ENCODE results near the gene SRGAP3. TPM values are rescaled to one million over a fixed set of nuclear protein-coding genes. Genes with fewer than 3 reads are reported as not detected.

SRGAP3 gene
- total and polyA plus RNA-seq, 2 experiments from 2014 or later, result 0.89 to 1.7 TPM

GRCh38 chr3:9079676-9080075, 169.8 kb downstream of the SRGAP3 start:
- peaks cover 5% of the 10 kb centered on the region; the same call in 1 of the 2 replicates for H3K27me3 ChIP-seq (replicated peaks; ENCODE audit: insufficient read depth)
- no peaks in the 10 kb centered on the region for H3F3A ChIP-seq (ENCODE audit: insufficient read depth)
- in situ Hi-C loops (cut with MboI), result no loop called here

GRCh38 chr3:9078561-9079240, 170.7 kb downstream of the SRGAP3 start:
- in situ Hi-C loops (cut with MboI), result no loop called here

More at GRCh38 chr3:9079676-9080075, 169.8 kb downstream of the SRGAP3 start:
- no peak for DNase-seq
- WGBS, 2 experiments (ENCODE audit: low coverage in 1 of 2, low lambda C conversion rate in 2 of 2, missing lambda C conversion rate in 2 of 2), result 76 to 87% methylated on average over 8 of the region's 8 CpGs
- TF ChIP-seq EZH2 (IDR thresholded peaks at IDR 0.05; ENCODE audit: insufficient read depth, poor library complexity, severe bottlenecking) (no peak), EZH2phosphoT487 (IDR thresholded peaks at IDR 0.05; ENCODE audit: insufficient read depth, low read depth) (no peak)
- no peak overlapping the region for H3K4me3 ChIP-seq
- no peaks in the 10 kb centered on the region for H3K4me1 ChIP-seq (ENCODE audit: insufficient read depth)
- no peaks in the 10 kb centered on the region for H3K9me2 ChIP-seq (ENCODE audit: insufficient read depth)
- H2AFZ ChIP-seq, result no peak overlapping the region
- H3K79me2 ChIP-seq (ENCODE audit: insufficient read depth), result no peaks in the 10 kb centered on the region
- H3K4me2 ChIP-seq (ENCODE audit: unreplicated experiment), result no peak overlapping the region
- no peak overlapping the region for H3K9ac ChIP-seq
- H3K36me3 ChIP-seq (ENCODE audit: low read depth), result no peaks in the 10 kb centered on the region
- no peaks in the 10 kb centered on the region for H4K20me1 ChIP-seq (ENCODE audit: insufficient read depth)
- no peaks in the 10 kb centered on the region for H3K9me3 ChIP-seq (ENCODE audit: low read depth)
- no peak overlapping the region for H3K27ac ChIP-seq

DNA sequence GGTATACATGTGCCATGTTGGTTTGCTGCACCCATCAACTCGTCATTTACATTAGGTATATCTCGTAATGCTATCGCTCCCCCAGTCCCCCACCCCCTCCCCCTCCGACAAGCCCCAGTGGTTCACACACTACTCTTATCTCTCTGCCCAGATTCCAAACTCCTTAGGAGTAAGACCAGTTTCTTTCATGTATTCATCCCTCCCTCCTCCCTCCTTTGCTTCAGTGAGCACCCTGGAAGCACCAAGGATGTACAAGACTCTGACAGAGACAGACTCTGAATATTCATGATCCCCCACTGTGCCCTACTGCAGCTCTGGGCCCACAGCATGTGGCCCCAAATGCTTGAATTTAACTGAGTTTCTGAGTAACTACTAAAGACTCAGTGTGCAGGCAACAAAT, 172.4 kb downstream of the SRGAP3 start:
- H3K9me3 ChIP-seq (ENCODE audit: low read depth), result no peaks in the 10 kb centered on the region
- H3K4me1 ChIP-seq (ENCODE audit: insufficient read depth), result peaks cover 8% of the 10 kb centered on the region
- H3K36me3 ChIP-seq (ENCODE audit: low read depth), result no peaks in the 10 kb centered on the region
- no peak overlapping the region for H3K4me2 ChIP-seq (ENCODE audit: unreplicated experiment)
- H3F3A ChIP-seq (ENCODE audit: insufficient read depth), result no peaks in the 10 kb centered on the region
- WGBS, 2 experiments (ENCODE audit: low coverage in 1 of 2, low lambda C conversion rate in 2 of 2, missing lambda C conversion rate in 2 of 2), result 83 to 87% methylated on average over 4 of the region's 4 CpGs
- H3K4me3 ChIP-seq, result no peak overlapping the region
- DNase-seq, result no peak
- no peaks in the 10 kb centered on the region for H3K9me2 ChIP-seq (ENCODE audit: insufficient read depth)
- H4K20me1 ChIP-seq (ENCODE audit: insufficient read depth), result no peaks in the 10 kb centered on the region
- H3K9ac ChIP-seq, result no peak overlapping the region
- in situ Hi-C loops (cut with MboI), result no loop called here
- H3K27ac ChIP-seq, result no peak overlapping the region
- H3K27me3 ChIP-seq (replicated peaks; ENCODE audit: insufficient read depth), result no peaks in the 10 kb centered on the region
- H2AFZ ChIP-seq, result no peak overlapping the region
- TF ChIP-seq EZH2phosphoT487 (IDR thresholded peaks at IDR 0.05; ENCODE audit: insufficient read depth, low read depth), result no peak
- no peak for TF ChIP-seq EZH2 (IDR thresholded peaks at IDR 0.05; ENCODE audit: insufficient read depth, poor library complexity, severe bottlenecking)
- H3K79me2 ChIP-seq (ENCODE audit: insufficient read depth), result no peaks in the 10 kb centered on the region

More at GRCh38 chr3:9078561-9079240, 170.7 kb downstream of the SRGAP3 start:
- H3K27ac ChIP-seq, result no peak overlapping the region
- H4K20me1 ChIP-seq (ENCODE audit: insufficient read depth), result no peaks in the 10 kb centered on the region
- H3K4me1 ChIP-seq (ENCODE audit: insufficient read depth), result peaks cover 8% of the 10 kb centered on the region
- H3K9me3 ChIP-seq (ENCODE audit: low read depth), result no peaks in the 10 kb centered on the region
- H3K36me3 ChIP-seq (ENCODE audit: low read depth), result no peaks in the 10 kb centered on the region
- peak; percentile 11 for DNase-seq
- WGBS, 2 experiments (ENCODE audit: low coverage in 1 of 2, low lambda C conversion rate in 2 of 2, missing lambda C conversion rate in 2 of 2), result 76 to 79% methylated on average over 5 of the region's 5 CpGs
- H3K27me3 ChIP-seq (replicated peaks; ENCODE audit: insufficient read depth), result peaks cover 5% of the 10 kb centered on the region; the same call in 1 of the 2 replicates
- H3K4me3 ChIP-seq, result no peak overlapping the region
- no peak overlapping the region for H2AFZ ChIP-seq
- H3K9me2 ChIP-seq (ENCODE audit: insufficient read depth), result no peaks in the 10 kb centered on the region
- TF ChIP-seq EZH2phosphoT487 (IDR thresholded peaks at IDR 0.05; ENCODE audit: insufficient read depth, low read depth) (no peak), EZH2 (IDR thresholded peaks at IDR 0.05; ENCODE audit: insufficient read depth, poor library complexity, severe bottlenecking) (no peak)
- H3K9ac ChIP-seq, result no peak overlapping the region
- no peaks in the 10 kb centered on the region for H3F3A ChIP-seq (ENCODE audit: insufficient read depth)
- H3K4me2 ChIP-seq (ENCODE audit: unreplicated experiment), result no peak overlapping the region
- no peaks in the 10 kb centered on the region for H3K79me2 ChIP-seq (ENCODE audit: insufficient read depth)

DNA sequence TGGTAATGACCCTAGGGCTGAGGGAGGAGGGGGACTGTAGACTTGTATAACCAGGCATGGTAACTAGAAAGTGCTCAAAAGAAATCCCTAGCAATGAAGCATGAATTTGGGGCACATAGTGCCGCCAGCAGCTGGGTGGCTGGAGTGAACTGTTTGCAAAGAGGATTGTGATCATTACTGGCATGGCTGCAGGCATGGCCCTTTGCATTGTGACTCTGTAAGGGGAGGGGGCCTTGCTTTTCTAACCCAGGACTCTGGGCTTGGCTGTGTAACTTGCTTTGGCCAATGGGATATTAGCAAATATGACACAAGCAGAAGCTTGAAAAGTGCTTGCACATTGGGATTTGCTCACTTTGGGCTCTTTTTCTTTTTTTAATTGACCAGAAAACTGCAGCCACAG, 173.7 kb downstream of the SRGAP3 start:
- H4K20me1 ChIP-seq (ENCODE audit: insufficient read depth), result no peaks in the 10 kb centered on the region
- H3K9ac ChIP-seq, result no peak overlapping the region
- TF ChIP-seq EZH2 (IDR thresholded peaks at IDR 0.05; ENCODE audit: insufficient read depth, poor library complexity, severe bottlenecking) (no peak), EZH2phosphoT487 (IDR thresholded peaks at IDR 0.05; ENCODE audit: insufficient read depth, low read depth) (no peak)
- no peaks in the 10 kb centered on the region for H3K36me3 ChIP-seq (ENCODE audit: low read depth)
- no peak overlapping the region for H3K4me3 ChIP-seq
- no peaks in the 10 kb centered on the region for H3K9me2 ChIP-seq (ENCODE audit: insufficient read depth)
- no peak overlapping the region for H3K27ac ChIP-seq
- H3K79me2 ChIP-seq (ENCODE audit: insufficient read depth), result no peaks in the 10 kb centered on the region
- in situ Hi-C loops (cut with MboI), result no loop called here
- H3K9me3 ChIP-seq (ENCODE audit: low read depth), result no peaks in the 10 kb centered on the region
- H3K4me2 ChIP-seq (ENCODE audit: unreplicated experiment), result no peak overlapping the region
- DNase-seq, result no peak
- WGBS, 2 experiments (ENCODE audit: low coverage in 1 of 2, low lambda C conversion rate in 2 of 2, missing lambda C conversion rate in 2 of 2), result 45 to 73% methylated on average over 1 of the region's 1 CpG
- peaks cover 8% of the 10 kb centered on the region for H3K4me1 ChIP-seq (ENCODE audit: insufficient read depth)
- H2AFZ ChIP-seq, result no peak overlapping the region
- H3K27me3 ChIP-seq (replicated peaks; ENCODE audit: insufficient read depth), result no peaks in the 10 kb centered on the region
- no peaks in the 10 kb centered on the region for H3F3A ChIP-seq (ENCODE audit: insufficient read depth)
